NCI-H1694 treated with DMSO at 0.1 percent for 48 hours (cell line): ENCODE data around the gene EEF1AKMT4.

Source experiments
- DNase-seq: peaks from one replicate; lab custom pipeline; 2025; lab: John Stamatoyannopoulos, UW

The EEF1AKMT4 gene

DNA sequence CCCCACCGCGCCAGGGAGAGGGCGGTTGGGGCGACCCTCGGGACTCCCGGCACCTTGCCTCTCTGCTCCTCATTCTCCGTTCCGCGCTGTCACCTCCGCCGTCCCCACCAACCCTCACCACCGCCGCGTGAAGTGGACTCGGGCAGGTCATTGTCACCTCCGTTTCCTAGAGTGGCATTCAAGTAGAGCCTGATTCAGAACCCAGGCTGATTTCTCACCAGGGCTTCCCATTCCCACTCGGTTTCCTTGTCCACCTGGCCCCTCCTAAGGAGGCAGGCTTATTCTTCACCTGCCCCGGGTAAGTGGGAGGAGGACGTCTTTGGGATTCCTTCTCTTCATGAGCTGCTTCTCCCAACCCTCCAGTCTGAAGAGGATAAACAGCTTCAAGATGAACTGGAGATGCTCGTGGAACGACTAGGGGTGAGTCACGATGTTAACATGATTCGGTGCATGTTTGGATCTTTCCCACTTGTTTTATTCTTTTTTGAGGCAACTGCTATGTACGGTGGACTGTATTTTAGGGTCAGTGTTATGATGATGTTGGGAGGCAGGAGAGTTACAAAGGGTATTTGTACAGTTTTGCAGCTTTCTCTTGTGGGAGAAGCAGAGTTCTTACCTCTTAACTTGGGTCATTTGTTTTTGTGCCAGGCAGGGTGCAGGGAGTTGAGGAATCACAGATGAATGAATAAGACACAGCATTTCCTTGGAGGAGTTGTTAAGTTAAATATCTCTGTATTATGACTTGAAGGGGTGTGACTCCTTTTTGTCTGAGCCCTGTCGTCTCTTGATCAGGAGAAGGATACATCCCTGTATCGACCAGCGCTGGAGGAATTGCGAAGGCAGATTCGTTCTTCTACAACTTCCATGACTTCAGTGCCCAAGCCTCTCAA is 50.3 kb downstream of the EEF1AKMT4 start:
- DNase-seq = no peak

GRCh38 chr3:184300378-184300720 is 50.9 kb downstream of the EEF1AKMT4 start:
- DNase-seq = no peak

GRCh38 chr3:184305577-184305976 is 56.1 kb downstream of the EEF1AKMT4 start:
- no peak for DNase-seq

DNA sequence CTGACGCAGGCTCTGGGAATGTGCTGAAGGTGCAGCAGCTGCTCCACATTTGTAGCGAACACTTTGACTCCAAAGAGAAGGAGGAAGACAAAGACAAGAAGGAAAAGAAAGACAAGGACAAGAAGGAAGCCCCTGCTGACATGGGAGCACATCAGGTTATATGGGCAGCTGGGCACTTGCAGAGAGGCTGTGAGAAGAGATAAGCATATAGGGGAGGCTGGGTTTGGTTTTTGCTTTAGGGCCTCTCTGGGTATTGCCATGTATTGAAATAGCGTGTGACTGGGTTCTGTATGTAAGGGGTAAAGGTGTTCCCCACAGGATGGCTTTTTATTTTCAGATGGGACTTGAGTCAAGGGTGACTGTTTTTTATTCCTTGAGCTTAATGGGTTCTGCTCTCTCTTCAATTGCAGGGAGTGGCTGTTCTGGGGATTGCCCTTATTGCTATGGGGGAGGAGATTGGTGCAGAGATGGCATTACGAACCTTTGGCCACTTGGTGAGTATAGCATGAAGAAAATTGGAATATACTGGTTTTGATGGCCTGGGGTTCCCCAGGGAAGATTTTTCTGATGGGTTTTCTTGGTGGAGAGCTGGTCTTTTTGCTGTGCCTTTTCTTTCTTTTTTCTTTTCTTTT is 57.0 kb downstream of the EEF1AKMT4 start:
- no peak for DNase-seq

DNA sequence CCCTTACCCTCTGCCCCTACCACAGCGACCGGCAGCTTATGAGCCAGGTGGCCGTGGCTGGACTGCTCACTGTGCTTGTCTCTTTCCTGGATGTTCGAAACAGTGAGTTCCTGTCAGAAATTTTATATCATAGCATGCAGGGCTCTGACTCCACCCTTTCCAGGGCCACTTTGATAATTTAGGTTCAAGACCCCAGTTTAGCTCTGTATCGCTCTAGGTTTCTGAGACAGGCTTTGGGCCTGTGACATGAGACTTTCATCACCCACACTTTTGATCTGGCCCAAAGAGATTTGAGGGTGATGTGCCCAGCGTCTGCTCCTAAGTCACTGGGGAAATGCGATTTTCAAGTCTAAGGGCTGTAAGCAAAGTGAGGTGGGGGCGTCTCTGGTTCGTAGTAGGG is 58.4 kb downstream of the EEF1AKMT4 start:
- no peak for DNase-seq
